KOPT-K1 (cell line): ENCODE results near the gene CISD1.

Experiments used
- H3K27ac ChIP-seq: fragments of 200-600 bp; sonication (generic); 2 replicates; pipeline ENCODE4 v1.5.1; 2016; ENCODE audit warnings: antibody characterized with exemption, mild to moderate bottlenecking, low read depth, low read length; ENCODE audit not compliant: poor library complexity, severe bottlenecking
- H3K36me3 ChIP-seq: fragments of 200-600 bp; sonication (generic); 2 replicates; pipeline ENCODE4 v1.5.1; 2017; ENCODE audit warnings: antibody characterized with exemption, mild to moderate bottlenecking, low read length, moderate library complexity; ENCODE audit not compliant: insufficient read depth
- H3K9me3 ChIP-seq: fragments of 200-600 bp; sonication (generic); 2 replicates; pipeline ENCODE4 v1.5.1; 2017; ENCODE audit warnings: antibody characterized with exemption, low read length, mild to moderate bottlenecking; ENCODE audit not compliant: insufficient read depth, poor library complexity, severe bottlenecking

The CISD1 gene

GRCh38 chr10:58275908-58276307 lies 6.9 kb downstream of the CISD1 start:
- H3K27ac ChIP-seq = no peak overlapping the region
- H3K36me3 ChIP-seq = peaks cover 32% of the 10 kb centered on the region
- no peaks in the 10 kb centered on the region for H3K9me3 ChIP-seq

GRCh38 chr10:58278274-58278961 lies 9.5 kb downstream of the CISD1 start:
- Histone ChIP-seq H3K36me3 (peaks cover 44% of the 10 kb centered on the region), H3K27ac (no peak overlapping the region), H3K9me3 (no peaks in the 10 kb centered on the region)

GRCh38 chr10:58278962-58279307 lies 10.0 kb downstream of the CISD1 start:
- Histone ChIP-seq H3K27ac (no peak overlapping the region), H3K36me3 (peaks cover 46% of the 10 kb centered on the region), H3K9me3 (no peaks in the 10 kb centered on the region)

DNA sequence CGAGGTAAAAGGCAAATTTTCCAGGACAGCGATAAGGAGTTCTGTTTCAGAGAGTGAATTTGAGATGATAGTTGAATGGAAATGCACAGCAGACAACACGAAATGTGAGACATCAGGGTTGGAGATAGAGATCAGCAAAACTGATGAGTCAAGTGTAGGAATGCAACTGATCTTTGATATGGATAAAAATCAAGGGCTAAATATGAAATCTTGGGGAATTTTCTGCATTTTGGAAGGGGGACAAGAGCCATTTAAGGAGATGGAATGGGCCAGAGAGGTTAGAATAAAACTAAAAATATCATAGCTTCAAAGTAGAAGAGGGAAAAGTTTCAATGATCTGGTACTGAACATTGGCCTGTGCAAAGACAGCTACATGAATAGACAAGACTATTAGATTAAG lies 11.5 kb downstream of the CISD1 start:
- H3K36me3 ChIP-seq = peaks cover 46% of the 10 kb centered on the region
- H3K27ac ChIP-seq = no peak overlapping the region
- H3K9me3 ChIP-seq = no peaks in the 10 kb centered on the region

DNA sequence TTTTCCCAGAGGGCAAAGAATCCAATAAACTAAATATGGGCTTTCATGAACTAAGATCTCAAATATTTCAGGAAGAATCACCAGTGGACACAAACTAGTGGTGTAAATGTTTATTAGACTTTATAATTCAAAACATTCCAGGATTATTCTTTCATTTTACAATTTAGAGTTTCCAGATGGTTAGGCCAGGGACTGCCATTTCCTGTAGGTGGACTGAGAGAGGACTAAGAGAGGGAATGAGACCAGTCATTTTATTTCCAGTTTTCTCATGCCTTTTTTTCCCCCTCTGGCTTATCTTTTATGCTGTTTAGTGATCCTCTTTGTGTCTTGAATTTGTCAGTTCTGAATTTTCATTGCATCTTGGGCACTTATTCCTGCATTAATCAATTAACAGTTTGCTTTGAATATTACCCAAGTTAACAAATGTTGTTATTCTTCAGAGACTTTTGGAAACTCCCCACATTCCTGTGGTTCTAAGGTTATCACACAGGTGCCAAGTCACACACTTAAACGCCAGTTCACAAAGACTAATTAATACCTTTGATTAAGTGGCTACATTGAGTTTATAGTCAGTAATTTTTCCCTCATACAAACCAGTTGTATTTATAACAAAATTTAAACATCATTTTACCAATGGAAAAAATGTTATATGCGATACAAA lies 12.3 kb downstream of the CISD1 start:
- no peak overlapping the region for H3K27ac ChIP-seq
- peaks cover 46% of the 10 kb centered on the region for H3K36me3 ChIP-seq
- H3K9me3 ChIP-seq = no peaks in the 10 kb centered on the region

DNA sequence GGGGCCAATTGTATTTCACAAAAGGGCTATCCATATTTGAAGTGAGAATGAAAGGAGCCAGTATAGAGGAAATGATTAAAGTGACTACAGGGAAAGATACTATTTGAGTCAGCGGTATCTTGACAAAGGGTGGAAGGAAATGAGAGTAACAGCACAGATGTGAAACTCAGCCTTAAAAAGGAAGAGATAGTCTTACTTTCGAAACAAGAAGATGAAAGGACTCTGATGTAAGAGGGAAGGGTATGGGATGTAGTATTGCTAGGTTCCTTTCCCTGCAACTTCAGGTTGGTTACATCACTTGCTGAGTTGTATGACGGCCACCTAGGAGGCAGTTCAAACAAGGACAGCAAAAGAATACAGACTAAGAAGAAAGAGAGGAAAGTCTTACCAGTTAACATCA lies 13.7 kb downstream of the CISD1 start:
- Histone ChIP-seq H3K27ac (no peak overlapping the region), H3K36me3 (peaks cover 45% of the 10 kb centered on the region), H3K9me3 (no peaks in the 10 kb centered on the region)

DNA sequence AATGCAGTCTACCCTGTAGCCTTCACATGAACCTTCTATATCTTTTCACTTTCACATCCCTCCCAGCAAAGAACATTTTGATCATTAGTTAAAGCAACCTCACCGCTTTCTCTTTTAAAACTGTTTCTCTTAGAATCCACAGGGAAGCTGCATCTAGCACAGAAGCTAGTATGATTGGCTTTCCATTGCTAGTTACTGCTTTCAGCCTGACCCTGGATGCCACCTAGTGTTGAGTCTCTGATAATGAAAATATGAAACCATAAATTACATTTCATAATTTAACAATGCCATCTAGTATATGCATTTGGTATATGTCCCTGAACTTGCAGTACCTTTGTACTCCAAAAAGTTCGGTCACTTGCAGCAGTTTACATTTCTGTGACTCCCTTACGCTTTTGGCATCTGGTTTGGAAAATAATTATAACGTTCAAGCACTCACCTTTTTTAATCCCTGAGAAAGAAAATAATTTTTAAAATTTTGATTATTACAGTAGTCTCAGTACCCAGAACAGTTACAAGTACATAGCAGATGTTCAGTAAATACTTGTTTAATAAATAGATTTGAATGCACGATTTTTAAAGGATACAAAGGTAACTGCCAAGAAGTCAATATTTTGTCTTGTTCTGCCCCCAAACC lies 22.7 kb downstream of the CISD1 start:
- Histone ChIP-seq H3K36me3 (peaks cover 3% of the 10 kb centered on the region; the same call in 1 of the 2 replicates), H3K27ac (no peak overlapping the region), H3K9me3 (no peaks in the 10 kb centered on the region)

DNA sequence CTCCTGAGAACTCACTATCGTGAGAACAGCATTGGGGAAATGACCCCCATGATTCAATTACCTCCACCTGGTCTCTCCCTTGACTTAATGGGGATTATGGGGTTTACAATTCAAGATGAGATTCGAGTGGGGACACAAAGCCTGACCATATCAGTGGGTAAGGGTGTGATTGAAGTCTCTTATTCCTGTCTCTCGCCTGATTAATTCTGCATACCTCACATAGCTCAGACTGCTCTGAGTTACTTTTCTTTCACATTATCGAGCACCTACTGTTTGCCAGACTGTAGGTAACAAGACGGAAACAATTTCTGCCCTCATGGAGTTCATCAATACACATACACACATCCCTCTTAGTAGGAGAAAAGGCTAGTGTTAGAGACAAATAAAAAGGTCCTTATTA lies 25.0 kb downstream of the CISD1 start:
- Histone ChIP-seq H3K36me3 (0 out of 2 replicates have a peak, but pooled peaks cover 3% of the 10 kb centered on the region), H3K27ac (no peak overlapping the region), H3K9me3 (no peaks in the 10 kb centered on the region)

DNA sequence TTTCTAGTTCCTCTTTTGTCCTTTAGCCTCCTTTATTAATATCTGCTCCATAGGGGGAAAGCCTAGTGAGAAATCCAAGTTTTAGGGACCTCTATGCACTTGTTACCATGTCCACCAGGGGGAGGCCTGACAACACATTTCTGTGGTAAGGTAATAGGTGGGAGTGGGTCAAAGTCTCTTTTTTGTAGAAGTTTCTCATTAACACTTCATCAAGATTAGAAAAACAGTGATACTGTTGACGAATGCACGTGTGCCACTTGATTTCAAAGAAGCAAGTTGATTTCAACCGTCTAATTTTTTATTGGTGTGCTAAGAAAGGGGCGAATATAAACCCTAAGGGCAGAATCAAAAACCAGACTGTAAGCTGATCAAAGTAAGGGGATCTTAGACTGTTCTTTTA lies 30.6 kb downstream of the CISD1 start:
- H3K36me3 ChIP-seq = no peaks in the 10 kb centered on the region
- H3K27ac ChIP-seq = no peak overlapping the region
- no peaks in the 10 kb centered on the region for H3K9me3 ChIP-seq

DNA sequence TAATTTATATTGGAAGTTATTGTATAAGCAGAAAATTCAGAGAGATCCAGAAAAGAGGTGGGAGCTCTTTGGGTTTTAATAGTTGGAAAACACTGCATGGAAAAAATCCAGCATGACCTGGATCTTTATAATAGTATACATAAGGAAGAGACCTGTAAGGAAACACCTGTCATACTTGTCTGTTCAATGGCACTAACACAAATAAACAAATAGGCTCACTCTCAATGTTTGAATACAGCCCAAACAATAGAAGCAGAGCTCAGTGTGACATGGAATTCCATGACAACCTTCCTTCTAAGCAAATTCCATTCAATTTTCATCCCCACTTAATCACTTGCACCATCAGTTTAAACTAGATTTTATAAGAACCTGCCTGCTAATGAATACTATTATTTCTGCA lies 31.7 kb downstream of the CISD1 start:
- Histone ChIP-seq H3K9me3 (no peaks in the 10 kb centered on the region), H3K36me3 (no peaks in the 10 kb centered on the region), H3K27ac (no peak overlapping the region)

DNA sequence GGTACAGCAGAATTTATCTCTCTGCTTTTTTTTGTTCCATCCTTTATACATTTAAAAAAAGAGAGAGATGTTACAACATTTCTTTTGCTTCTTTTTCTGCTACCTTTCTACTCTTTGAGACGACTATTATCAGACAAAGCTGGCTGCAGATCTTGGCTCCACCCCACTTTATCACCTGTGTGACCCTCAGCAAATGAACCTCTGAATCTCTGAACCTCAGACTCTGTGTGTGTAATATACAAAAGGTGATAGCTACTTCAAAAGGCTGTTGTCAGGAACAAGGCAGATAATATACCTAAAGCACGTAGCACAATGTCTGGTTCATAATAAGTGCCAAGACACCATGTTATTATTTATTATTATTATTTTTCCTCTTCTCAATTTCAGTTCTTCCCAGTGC lies 33.3 kb downstream of the CISD1 start:
- Histone ChIP-seq H3K9me3 (no peaks in the 10 kb centered on the region), H3K36me3 (no peaks in the 10 kb centered on the region), H3K27ac (no peak overlapping the region)

DNA sequence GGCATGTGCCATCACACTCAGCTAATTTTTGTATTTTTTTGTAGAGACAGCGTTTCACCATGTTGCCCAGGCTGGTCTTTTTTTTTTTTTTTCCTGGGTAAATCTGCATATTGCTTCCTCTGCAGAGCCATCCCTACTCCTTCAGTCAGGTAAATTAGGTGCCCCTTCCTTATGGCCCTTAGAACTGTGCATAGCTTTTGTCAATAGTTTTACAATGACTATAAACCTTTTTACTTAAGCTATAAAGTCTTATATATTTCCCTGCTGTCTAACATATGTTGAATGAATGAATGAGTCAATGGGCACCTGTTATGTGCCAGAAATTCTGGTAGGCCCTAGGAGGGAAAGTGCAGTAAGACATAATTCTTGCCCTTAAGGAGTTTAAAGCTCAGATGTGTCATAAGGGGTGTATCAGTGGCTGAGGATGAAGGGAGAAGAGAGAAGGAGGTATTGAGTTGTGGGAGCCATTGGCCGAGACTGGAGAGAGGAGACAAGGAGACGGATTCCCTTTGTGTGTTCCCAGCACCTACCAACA lies 35.2 kb downstream of the CISD1 start:
- Histone ChIP-seq H3K36me3 (no peaks in the 10 kb centered on the region), H3K27ac (no peak overlapping the region), H3K9me3 (no peaks in the 10 kb centered on the region)

- Histone ChIP-seq H3K27ac (no peak overlapping the region), H3K9me3 (no peaks in the 10 kb centered on the region), H3K36me3 (no peaks in the 10 kb centered on the region)
Observed at GRCh38 chr10:58305821-58306220, 36.9 kb downstream of the CISD1 start.

GRCh38 chr10:58307676-58308075 lies 38.7 kb downstream of the CISD1 start:
- H3K9me3 ChIP-seq = no peaks in the 10 kb centered on the region
- H3K36me3 ChIP-seq = no peaks in the 10 kb centered on the region
- H3K27ac ChIP-seq = no peak overlapping the region

DNA sequence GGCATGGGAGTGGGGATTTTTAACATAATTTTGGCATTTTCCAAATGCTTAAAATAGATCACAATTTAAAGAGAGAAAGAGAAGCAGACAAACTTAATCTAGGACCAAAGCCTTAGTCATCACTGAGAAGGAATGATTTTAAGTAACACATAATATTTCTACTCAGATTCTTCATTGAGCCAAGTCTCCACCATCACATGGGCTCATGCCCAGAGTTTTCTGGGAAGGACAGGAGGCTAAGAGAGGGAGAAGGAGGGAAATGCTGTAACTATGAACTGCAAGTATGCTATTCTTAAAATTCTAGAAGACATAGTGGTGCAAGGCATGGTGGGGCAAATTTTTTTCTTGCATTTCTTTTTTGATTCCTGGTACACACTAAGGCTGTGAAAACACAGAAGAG lies 42.1 kb downstream of the CISD1 start:
- Histone ChIP-seq H3K36me3 (no peaks in the 10 kb centered on the region), H3K27ac (no peak overlapping the region), H3K9me3 (no peaks in the 10 kb centered on the region)
